GM12874 (cell line): ENCODE results near the gene VPS26C.

Experiments
- CTCF ChIP-seq: IDR thresholded peaks from 2 replicates; pipeline ENCODE4 v1.5.1; 2011; ENCODE audit warnings: low read depth, mild to moderate bottlenecking, control low read depth, low read length, moderate library complexity; ENCODE audit not compliant: insufficient read depth

Gene VPS26C

DNA sequence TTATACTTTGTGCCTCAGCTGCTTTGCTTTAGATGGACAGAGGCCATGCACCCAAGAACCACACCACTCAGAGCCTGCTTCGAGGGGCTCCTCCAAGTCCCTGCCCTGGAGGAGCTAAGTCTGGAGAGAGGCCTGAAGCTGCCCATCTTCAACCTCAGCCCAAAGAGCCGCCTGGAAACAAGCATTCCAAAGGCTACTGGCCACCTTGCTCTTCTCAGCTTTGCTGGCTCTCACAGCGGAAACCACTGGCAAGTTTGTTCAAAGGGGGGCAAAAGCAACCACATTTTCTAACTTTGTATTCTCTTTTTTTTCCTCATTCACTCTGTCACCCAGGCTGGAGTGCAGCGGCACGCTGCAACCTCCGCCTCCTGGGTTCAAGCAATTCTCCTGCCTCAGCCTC, 23.2 kb downstream of the VPS26C start:
- no peak for TF ChIP-seq CTCF

DNA sequence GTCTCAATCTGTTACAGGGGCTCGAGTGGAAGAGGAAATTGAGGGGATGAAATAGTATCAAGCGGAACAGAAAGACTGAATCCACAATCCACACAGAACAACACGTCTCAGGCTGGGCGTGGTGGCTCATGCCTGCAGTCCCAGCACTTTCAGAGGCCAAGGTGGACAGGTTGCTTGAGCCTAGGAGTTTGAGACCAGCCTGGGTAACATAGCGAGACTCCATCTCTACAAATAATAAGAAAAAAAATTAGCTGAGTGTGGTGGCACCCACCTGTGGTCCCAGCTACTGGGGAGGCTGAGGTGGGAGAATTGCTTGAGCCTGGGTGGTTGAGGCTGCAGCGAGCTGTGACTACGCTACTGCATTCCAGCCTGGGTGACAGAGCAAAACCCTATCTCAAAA, 25.7 kb downstream of the VPS26C start:
- no peak for TF ChIP-seq CTCF

- TF ChIP-seq CTCF: no peak
Observed at GRCh38 chr21:37240978-37241377, 26.2 kb downstream of the VPS26C start.

- no peak for TF ChIP-seq CTCF
Observed at GRCh38 chr21:37237764-37238163, 29.4 kb downstream of the VPS26C start.

DNA sequence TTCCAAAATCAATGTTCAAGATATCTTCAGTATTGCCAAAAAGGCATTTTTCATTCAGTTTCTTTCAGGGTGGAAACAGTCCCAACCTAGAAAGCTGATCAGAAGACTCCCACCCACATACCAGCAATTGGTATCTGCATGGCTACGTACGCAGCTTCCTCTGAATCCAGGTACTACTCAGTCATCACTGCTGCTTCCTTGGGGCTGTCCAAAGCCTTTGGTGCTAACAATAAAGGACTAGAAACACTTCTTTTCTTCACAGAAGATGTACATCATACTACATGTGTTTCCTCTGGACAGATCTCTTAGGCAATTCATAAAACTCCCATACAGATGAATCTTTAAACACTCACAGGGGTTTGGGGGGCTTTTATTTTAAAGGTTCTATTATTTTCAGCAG, 29.8 kb downstream of the VPS26C start:
- TF ChIP-seq CTCF: no peak

GRCh38 chr21:37233551-37234146, 33.5 kb downstream of the VPS26C start:
- TF ChIP-seq CTCF: no peak

GRCh38 chr21:37232274-37233018, 34.7 kb downstream of the VPS26C start:
- TF ChIP-seq CTCF: no peak
